HG02571 (cell line): ENCODE data around the gene ELMO1.

Experiments
- ATAC-seq: cut with Tn5 transposase; IDR thresholded peaks from one replicate; pipeline ENCODE4 v1.9.1; 2021; ENCODE audit warnings: mild to moderate bottlenecking, moderate library complexity; ENCODE audit not compliant: unreplicated experiment

The ELMO1 gene

GRCh38 chr7:36868727-36869411 is 579.8 kb downstream of the ELMO1 start:
- ATAC-seq: no peak

GRCh38 chr7:36865019-36865418 is 583.6 kb downstream of the ELMO1 start:
- no peak for ATAC-seq

- no peak for ATAC-seq
These were observed 584.6 kb downstream of the ELMO1 start for GRCh38 chr7:36863901-36864701.

GRCh38 chr7:36862771-36863261 is 585.8 kb downstream of the ELMO1 start:
- no peak for ATAC-seq

- no peak for ATAC-seq
These were observed 587.0 kb downstream of the ELMO1 start for GRCh38 chr7:36861656-36862055.

- ATAC-seq: no peak
These were observed 588.0 kb downstream of the ELMO1 start for GRCh38 chr7:36860681-36861080.

GRCh38 chr7:36855330-36855729 is 593.3 kb downstream of the ELMO1 start:
- no peak for ATAC-seq

GRCh38 chr7:36854652-36855051 is 594.0 kb downstream of the ELMO1 start:
- ATAC-seq: no peak

- ATAC-seq: no peak
These were observed 595.7 kb downstream of the ELMO1 start for GRCh38 chr7:36852931-36853330.

- no peak for ATAC-seq
These were observed 596.6 kb downstream of the ELMO1 start for GRCh38 chr7:36852017-36852416.

GRCh38 chr7:36851382-36851781 is 597.3 kb downstream of the ELMO1 start:
- no peak for ATAC-seq

- no peak for ATAC-seq
These were observed 600.7 kb downstream of the ELMO1 start for GRCh38 chr7:36847946-36848345.

GRCh38 chr7:36844374-36844773 is 604.3 kb downstream of the ELMO1 start:
- ATAC-seq: no peak

- no peak for ATAC-seq
These were observed 607.8 kb downstream of the ELMO1 start for GRCh38 chr7:36840904-36841303.

GRCh38 chr7:36838616-36839225 is 609.9 kb downstream of the ELMO1 start:
- ATAC-seq: no peak

- no peak for ATAC-seq
These were observed 617.6 kb downstream of the ELMO1 start for GRCh38 chr7:36831049-36831448.

GRCh38 chr7:36827726-36828703 is 620.6 kb downstream of the ELMO1 start:
- ATAC-seq: no peak

GRCh38 chr7:36825501-36825900 is 623.2 kb downstream of the ELMO1 start:
- no peak for ATAC-seq

GRCh38 chr7:36823353-36823752 is 625.3 kb downstream of the ELMO1 start:
- ATAC-seq: no peak

- ATAC-seq: no peak
These were observed 627.0 kb downstream of the ELMO1 start for GRCh38 chr7:36821617-36822016.
